ENCODE results near the gene ZNG1C.
"Not testable (repeated sequence)": the region's sequence is repeated elsewhere in the genome, so short reads cannot be mapped to it uniquely, and the experiment has no call there.

DNA sequence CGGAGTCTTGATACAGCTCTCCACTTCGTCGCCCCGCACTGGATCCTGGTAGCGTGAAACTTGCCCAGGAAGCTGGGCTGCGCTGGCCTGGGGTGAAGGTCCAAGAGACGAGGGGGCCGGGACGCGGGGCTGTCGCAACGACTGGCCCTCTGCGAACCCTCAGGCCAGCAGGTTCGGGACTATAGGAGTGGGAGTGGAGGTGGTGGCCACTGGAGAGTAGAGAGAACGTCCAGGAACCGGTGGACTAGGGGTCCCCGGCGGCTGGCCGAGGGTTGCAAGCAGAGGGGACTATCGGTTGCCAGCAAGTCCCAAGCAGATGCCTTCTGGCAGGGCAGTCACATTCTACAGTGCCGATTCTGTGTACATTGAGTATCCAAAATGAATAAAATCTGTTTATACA lies 65.9 kb downstream of the ZNG1C start:
- TF ChIP-seq, protein P1, sequence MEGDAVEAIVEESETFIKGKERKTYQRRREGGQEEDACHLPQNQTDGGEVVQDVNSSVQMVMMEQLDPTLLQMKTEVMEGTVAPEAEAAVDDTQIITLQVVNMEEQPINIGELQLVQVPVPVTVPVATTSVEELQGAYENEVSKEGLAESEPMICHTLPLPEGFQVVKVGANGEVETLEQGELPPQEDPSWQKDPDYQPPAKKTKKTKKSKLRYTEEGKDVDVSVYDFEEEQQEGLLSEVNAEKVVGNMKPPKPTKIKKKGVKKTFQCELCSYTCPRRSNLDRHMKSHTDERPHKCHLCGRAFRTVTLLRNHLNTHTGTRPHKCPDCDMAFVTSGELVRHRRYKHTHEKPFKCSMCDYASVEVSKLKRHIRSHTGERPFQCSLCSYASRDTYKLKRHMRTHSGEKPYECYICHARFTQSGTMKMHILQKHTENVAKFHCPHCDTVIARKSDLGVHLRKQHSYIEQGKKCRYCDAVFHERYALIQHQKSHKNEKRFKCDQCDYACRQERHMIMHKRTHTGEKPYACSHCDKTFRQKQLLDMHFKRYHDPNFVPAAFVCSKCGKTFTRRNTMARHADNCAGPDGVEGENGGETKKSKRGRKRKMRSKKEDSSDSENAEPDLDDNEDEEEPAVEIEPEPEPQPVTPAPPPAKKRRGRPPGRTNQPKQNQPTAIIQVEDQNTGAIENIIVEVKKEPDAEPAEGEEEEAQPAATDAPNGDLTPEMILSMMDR (conservative IDR thresholded peaks at IDR 0.05), result not testable (repeated sequence)
- TF ChIP-seq ZFX (IDR thresholded peaks at IDR 0.05), result not testable (repeated sequence)
